Measurements from ENCODE around the gene NCKAP5L.

Gene NCKAP5L

GRCh38 chr12:49794021-49794420 is 34.2 kb downstream of the NCKAP5L start:
- no peak overlapping the region for H3K27ac ChIP-seq (ENCODE audit: low read length)
- DNase-seq, result no peak
- no peak overlapping the region for H3K9ac ChIP-seq (ENCODE audit: low read length)
- H3K79me2 ChIP-seq (ENCODE audit: low read length), result no peaks in the 10 kb centered on the region
- H3F3A ChIP-seq (ENCODE audit: insufficient read depth, low read length), result no peaks in the 10 kb centered on the region
- no peaks in the 10 kb centered on the region for H3K9me3 ChIP-seq (replicated peaks; ENCODE audit: insufficient read depth, low read length)
- H3K4me1 ChIP-seq (ENCODE audit: low read length), result no peaks in the 10 kb centered on the region
- no peaks in the 10 kb centered on the region for H3K36me3 ChIP-seq (replicated peaks; ENCODE audit: insufficient read depth, low read length)
- no peak overlapping the region for H3K4me3 ChIP-seq (ENCODE audit: low read length)
- no peaks in the 10 kb centered on the region for H4K20me1 ChIP-seq (ENCODE audit: insufficient read depth, low read length)
- no peak overlapping the region for H2AFZ ChIP-seq (ENCODE audit: low read length)
- H3K4me2 ChIP-seq (ENCODE audit: low read depth, low read length), result no peak overlapping the region
- TF ChIP-seq EZH2phosphoT487 (IDR thresholded peaks at IDR 0.05; ENCODE audit: low read length) (no peak), EZH2 (optimal IDR thresholded peaks at IDR 0.05; ENCODE audit: low read depth, low read length) (no peak), CTCF (IDR thresholded peaks at IDR 0.05; ENCODE audit: low read length) (no peak)
- no peaks in the 10 kb centered on the region for H3K9me2 ChIP-seq (replicated peaks; ENCODE audit: insufficient read depth, low read length)
- H3K27me3 ChIP-seq (replicated peaks; ENCODE audit: insufficient read depth, low read length), result peaks cover 11% of the 10 kb centered on the region

GRCh38 chr12:49793620-49794019 is 34.6 kb downstream of the NCKAP5L start:
- H3K4me3 ChIP-seq (ENCODE audit: low read length), result no peak overlapping the region
- no peak overlapping the region for H3K9ac ChIP-seq (ENCODE audit: low read length)
- no peak overlapping the region for H2AFZ ChIP-seq (ENCODE audit: low read length)
- H3K9me3 ChIP-seq (replicated peaks; ENCODE audit: insufficient read depth, low read length), result no peaks in the 10 kb centered on the region
- peaks cover 11% of the 10 kb centered on the region for H3K27me3 ChIP-seq (replicated peaks; ENCODE audit: insufficient read depth, low read length)
- no peaks in the 10 kb centered on the region for H3K36me3 ChIP-seq (replicated peaks; ENCODE audit: insufficient read depth, low read length)
- no peaks in the 10 kb centered on the region for H3K79me2 ChIP-seq (ENCODE audit: low read length)
- DNase-seq, result no peak
- no peak overlapping the region for H3K4me2 ChIP-seq (ENCODE audit: low read depth, low read length)
- H3K4me1 ChIP-seq (ENCODE audit: low read length), result no peaks in the 10 kb centered on the region
- no peak overlapping the region for H3K27ac ChIP-seq (ENCODE audit: low read length)
- H4K20me1 ChIP-seq (ENCODE audit: insufficient read depth, low read length), result no peaks in the 10 kb centered on the region
- H3F3A ChIP-seq (ENCODE audit: insufficient read depth, low read length), result no peaks in the 10 kb centered on the region
- no peaks in the 10 kb centered on the region for H3K9me2 ChIP-seq (replicated peaks; ENCODE audit: insufficient read depth, low read length)
- TF ChIP-seq CTCF (IDR thresholded peaks at IDR 0.05; ENCODE audit: low read length), result no peak
- no peak for TF ChIP-seq EZH2 (optimal IDR thresholded peaks at IDR 0.05; ENCODE audit: low read depth, low read length)
- TF ChIP-seq EZH2phosphoT487 (IDR thresholded peaks at IDR 0.05; ENCODE audit: low read length), result no peak

GRCh38 chr12:49792976-49793580 is 35.1 kb downstream of the NCKAP5L start:
- H3K36me3 ChIP-seq (replicated peaks; ENCODE audit: insufficient read depth, low read length), result no peaks in the 10 kb centered on the region
- no peak overlapping the region for H3K4me3 ChIP-seq (ENCODE audit: low read length)
- no peaks in the 10 kb centered on the region for H3K4me1 ChIP-seq (ENCODE audit: low read length)
- no peaks in the 10 kb centered on the region for H3K9me3 ChIP-seq (replicated peaks; ENCODE audit: insufficient read depth, low read length)
- no peak overlapping the region for H3K9ac ChIP-seq (ENCODE audit: low read length)
- H3K27me3 ChIP-seq (replicated peaks; ENCODE audit: insufficient read depth, low read length), result peaks cover 11% of the 10 kb centered on the region
- no peaks in the 10 kb centered on the region for H3K9me2 ChIP-seq (replicated peaks; ENCODE audit: insufficient read depth, low read length)
- TF ChIP-seq EZH2phosphoT487 (IDR thresholded peaks at IDR 0.05; ENCODE audit: low read length), result no peak
- no peak for TF ChIP-seq CTCF (IDR thresholded peaks at IDR 0.05; ENCODE audit: low read length)
- TF ChIP-seq EZH2 (optimal IDR thresholded peaks at IDR 0.05; ENCODE audit: low read depth, low read length), result no peak
- H3K27ac ChIP-seq (ENCODE audit: low read length), result no peak overlapping the region
- H3F3A ChIP-seq (ENCODE audit: insufficient read depth, low read length), result no peaks in the 10 kb centered on the region
- H2AFZ ChIP-seq (ENCODE audit: low read length), result no peak overlapping the region
- no peak overlapping the region for H3K4me2 ChIP-seq (ENCODE audit: low read depth, low read length)
- no peaks in the 10 kb centered on the region for H3K79me2 ChIP-seq (ENCODE audit: low read length)
- H4K20me1 ChIP-seq (ENCODE audit: insufficient read depth, low read length), result no peaks in the 10 kb centered on the region
- no peak for DNase-seq

Data from MM.1S (cell line).